AML-193 (cell line): ENCODE measurements around the gene PLAAT1.

Source experiments
- DNase-seq, 2 experiments: peaks; one replicate each; lab custom pipeline; 2025; lab: John Stamatoyannopoulos, UW

The PLAAT1 gene

DNA sequence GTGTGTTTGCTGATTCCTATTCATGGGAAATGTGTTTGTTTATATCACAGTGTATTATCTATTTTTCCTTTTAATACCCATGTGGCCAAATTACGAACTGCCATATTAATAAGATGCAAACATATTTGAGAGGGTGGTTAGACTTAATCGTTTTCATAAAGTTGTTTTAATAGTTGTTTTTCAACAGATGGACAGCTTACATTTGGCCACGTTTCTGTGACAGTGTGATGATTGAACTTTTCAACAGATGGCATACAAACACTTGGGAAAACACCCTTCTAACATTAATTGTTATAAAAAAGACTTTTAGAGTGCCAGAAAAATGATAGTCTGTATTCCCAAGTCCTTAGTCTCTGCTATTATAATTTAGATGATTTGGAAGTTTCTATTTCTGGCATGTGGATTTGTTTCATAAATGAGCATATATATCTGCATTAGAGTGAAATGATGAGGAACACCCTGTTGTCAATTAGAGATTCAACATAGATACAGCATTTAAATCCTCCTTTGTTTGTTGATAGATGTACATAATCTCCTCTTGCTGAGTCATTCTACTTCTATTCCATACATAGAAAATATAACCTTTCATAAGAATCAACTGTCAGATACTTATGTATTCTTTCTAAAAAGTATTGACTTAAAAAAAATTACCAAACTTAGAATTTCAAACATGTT, 13.1 kb downstream of the PLAAT1 start:
- no peak for DNase-seq

GRCh38 chr3:193261970-193262369, 20.9 kb downstream of the PLAAT1 start:
- DNase-seq: no peak

DNA sequence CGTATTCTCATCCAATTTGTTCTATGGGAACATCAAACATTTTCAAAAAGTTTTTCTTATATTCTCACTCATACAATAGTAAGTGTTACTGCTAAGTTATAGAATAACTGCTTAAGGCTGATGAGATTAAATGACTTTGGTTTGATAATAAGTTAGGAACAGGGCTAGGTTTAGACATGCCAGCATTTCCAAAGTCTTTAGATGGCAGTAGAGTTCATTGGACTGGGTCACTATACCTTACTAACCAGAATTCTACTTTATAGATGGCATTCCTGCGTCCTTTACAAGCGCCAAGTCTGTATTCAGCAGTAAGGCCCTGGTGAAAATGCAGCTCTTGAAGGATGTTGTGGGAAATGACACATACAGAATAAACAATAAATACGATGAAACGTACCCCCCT, 21.7 kb downstream of the PLAAT1 start:
- no peak for DNase-seq

DNA sequence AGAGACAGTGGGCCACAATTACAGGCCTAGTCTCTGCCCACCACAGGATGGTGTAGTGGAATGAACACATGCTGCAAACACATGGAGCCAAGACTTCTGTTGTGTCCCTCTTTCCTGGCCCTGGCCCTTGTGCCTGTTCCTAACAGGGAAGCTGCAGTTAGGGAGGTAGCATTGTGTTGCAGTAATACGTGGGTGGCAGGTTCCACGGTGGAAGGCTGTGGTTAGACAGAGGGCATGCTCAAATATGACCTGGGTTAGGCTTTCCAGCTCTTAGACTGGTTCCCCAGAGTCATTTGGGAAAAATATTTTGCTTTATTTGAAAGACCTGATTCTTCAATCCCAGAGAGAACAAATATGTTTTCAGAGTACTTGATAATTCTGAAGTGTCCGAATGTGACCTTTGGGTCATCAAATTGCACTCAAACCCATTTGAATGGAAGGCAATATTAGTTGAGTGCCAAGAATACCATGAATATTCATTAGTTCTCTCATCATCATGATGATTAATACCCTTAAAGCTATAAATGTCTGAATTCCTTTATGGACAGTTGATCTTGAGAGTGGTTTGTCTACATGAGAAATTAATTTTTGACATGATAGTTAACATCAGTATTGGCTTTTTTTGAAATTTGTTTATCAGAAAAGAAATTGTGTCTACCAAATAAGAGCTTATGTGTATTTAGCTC, 28.5 kb downstream of the PLAAT1 start:
- no peak for DNase-seq

- no peak for DNase-seq
These were observed 29.4 kb downstream of the PLAAT1 start for GRCh38 chr3:193270451-193270850.

GRCh38 chr3:193271101-193271840, 30.2 kb downstream of the PLAAT1 start:
- DNase-seq: no peak

DNA sequence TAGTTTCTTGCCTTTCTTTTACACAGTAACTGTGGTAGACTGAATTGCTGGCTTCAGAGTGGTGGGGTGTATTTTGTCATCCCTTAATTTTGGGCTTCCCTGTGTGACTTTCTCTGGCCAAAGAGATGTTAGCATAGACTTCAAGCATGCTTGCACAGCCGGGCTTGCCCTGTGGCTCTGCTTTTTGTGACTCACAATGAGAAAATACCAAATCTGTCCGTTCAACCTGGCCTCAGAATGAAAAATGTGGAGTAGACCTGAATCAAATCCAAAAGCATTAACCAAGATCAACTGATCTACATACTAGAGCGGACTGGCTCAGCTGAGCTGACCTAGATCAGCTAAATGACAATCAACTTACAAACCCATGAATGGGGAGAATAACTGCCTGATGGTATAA, 51.4 kb downstream of the PLAAT1 start:
- no peak for DNase-seq

DNA sequence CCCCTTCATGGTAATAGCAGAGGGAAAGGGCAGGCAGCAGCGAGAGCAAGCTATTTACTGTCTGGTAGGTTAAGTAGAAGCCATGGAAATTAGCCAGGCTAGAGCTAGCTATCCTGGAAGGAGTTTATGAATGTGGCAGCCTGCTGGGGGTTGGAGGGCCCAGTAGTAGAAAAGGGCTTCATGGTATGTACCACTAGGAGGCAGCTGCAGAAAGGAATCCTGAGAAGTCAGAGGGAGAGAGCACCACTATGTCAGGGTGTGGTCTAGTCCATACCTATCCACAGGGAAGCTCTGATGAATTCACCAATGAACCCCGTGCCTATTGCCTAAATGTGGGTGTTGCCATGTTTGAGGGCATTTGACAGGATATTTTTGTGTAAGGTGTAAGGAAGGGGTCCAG, 55.0 kb downstream of the PLAAT1 start:
- no peak for DNase-seq

DNA sequence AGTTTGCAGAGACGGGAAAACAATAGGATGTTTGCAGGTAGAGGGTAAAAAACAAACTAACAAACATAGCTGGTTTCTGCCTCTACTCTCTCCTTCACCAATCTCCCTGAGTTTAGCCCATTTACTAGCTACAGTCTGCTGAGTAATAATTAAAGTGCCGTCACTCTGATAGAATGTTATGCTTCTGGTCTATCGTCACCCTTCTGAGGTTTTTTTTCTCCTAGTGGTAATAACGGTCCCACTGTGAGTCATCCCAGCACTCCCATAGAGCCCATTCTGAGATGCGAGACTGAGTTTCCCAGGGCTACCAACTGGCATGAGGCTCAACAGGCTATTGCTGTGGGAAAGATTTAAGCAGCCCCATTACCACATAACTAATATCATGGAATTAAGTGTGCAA, 56.4 kb downstream of the PLAAT1 start:
- DNase-seq: no peak

DNA sequence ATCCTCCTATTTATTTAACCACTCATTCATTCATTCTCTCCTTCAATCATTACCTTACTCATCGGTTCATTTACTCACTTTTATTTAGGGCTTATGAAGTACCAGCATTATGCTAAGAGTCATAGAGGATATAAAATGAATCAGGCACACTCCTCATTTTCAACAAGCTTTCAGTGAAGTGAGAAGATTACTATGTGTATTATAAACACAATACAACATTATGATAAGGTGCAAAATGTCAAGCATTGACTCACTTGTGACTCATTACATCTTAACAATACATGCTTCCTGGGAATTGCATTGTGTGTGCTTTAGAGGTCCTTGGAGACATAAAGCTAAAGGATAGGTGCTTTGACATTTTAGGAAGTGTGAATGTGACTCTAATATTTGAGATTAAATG, 60.4 kb downstream of the PLAAT1 start:
- DNase-seq: no peak

DNA sequence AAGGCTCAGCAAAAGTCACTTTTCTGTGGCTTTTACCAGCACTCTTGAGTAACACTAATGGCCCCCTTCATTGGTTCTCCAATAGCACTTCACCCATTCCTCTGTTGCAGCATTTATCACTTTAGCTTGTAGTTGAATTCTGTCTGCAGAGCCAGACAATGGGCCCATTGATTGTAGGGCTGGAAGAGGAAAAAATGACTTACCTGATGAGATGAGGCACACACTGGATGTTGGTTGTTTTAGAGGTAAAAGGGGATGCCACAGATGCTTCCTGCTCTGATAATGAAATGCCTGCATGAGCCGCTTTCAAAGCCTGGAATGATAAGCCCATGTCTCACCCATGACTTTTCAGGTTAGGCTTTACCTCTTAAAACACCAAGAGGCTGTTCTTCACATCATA, 64.3 kb downstream of the PLAAT1 start:
- no peak for DNase-seq

DNA sequence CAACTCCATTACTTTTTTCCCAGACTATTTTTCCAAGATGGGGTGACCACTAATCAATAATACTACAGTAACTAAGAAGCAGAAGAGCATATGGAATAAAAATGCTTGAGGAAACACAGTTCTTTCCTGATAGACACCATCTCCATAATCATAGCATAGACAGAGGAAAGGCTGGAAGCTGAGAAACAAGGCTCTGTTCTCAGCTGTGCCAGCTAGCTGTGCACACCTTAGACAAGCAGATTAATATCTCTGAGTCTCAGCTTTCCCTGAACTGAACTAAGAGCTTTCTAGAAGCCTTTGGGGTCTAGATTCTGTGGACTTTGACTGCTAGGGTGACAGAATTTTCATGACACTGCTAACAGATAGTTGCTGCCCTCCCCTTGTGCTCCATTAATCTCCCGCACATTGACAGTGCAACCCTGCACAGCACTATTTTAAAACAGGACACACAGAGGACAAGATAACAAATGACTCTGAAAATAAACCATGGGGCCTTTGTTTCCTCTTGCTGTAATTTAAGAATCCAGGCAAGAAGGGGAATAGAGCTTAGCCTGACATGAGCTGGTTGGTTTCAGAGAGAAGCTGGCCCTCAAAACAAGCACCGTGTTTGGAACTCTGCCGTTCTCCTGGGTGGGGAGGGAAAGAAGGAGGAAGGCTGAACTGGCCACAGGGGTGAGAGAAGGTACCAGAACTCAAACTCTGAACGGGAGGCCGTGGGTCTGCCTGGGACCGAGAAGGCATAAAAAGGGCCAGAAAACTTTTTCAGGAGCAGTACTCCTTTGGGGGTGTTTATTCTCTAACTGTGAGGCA, 70.1 kb downstream of the PLAAT1 start:
- no peak for DNase-seq

GRCh38 chr3:193313061-193313958, 72.3 kb downstream of the PLAAT1 start:
- DNase-seq: no peak

DNA sequence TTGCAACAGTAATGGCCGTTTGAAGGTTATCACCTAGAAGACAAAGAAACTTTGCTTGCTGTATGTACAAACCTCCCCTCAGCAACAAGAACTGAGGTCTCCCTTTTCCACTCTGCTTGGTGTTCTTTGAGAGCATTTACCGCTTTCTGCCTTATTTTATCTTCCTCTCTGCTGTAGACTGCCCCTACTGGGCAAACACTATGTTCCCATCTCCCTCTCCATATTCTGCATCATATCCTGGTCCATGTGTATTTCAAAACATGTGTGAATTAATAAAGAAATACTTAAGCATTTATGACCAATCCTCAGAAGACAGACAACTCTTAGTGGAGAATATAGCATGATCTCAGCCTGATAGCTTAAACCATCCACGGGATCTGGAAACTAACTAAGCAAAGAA, 73.1 kb downstream of the PLAAT1 start:
- DNase-seq: no peak

GRCh38 chr3:193317682-193318300, 76.8 kb downstream of the PLAAT1 start:
- no peak for DNase-seq
